ENCODE measurements around the gene CST4.

DNA sequence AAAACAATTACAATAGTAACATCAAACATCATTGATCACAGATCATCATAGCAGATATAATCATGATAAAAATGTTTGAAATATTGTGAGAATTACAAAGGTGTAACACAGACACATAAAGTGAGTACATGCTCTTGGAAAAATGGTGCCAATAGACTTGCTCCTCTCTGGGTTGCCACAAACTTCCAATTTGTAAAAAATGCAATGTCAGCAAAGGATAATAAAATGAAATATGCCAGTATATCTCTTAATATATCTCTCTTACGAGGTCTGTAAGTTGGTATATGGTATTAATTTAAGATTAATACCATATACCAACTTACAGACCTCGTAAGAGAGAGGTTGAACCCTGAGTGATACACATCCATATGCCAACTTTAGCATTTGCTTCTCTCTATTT, 37.7 kb downstream of the CST4 start:
- TF ChIP-seq POLR2A (IDR thresholded peaks at IDR 0.05) (no peak), POLR2AphosphoS5 (IDR thresholded peaks at IDR 0.05) (no peak), EP300 (IDR thresholded peaks at IDR 0.05) (no peak)
- TF ChIP-seq, protein P1, sequence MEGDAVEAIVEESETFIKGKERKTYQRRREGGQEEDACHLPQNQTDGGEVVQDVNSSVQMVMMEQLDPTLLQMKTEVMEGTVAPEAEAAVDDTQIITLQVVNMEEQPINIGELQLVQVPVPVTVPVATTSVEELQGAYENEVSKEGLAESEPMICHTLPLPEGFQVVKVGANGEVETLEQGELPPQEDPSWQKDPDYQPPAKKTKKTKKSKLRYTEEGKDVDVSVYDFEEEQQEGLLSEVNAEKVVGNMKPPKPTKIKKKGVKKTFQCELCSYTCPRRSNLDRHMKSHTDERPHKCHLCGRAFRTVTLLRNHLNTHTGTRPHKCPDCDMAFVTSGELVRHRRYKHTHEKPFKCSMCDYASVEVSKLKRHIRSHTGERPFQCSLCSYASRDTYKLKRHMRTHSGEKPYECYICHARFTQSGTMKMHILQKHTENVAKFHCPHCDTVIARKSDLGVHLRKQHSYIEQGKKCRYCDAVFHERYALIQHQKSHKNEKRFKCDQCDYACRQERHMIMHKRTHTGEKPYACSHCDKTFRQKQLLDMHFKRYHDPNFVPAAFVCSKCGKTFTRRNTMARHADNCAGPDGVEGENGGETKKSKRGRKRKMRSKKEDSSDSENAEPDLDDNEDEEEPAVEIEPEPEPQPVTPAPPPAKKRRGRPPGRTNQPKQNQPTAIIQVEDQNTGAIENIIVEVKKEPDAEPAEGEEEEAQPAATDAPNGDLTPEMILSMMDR (IDR thresholded peaks at IDR 0.05) = no peak

Data from sigmoid colon (tissue), 4 donors.